Endodermal cell (in vitro differentiated cells): ENCODE data around the gene PLEKHG2. TPM values are rescaled to one million over a fixed set of nuclear protein-coding genes. Genes with fewer than 3 reads are reported as not detected.

Source experiments
- DNase-seq: peaks from one replicate; pipeline ENCODE4 v3.0.0-alpha.2; 2017
- H3K27ac ChIP-seq: 2 replicates; pipeline ENCODE4 v1.5.1; 2013; ENCODE audit warnings: mild to moderate bottlenecking, low read depth, low read length, moderate library complexity
- H3K27me3 ChIP-seq: 2 replicates; pipeline ENCODE4 v1.6.1; 2013; ENCODE audit warnings: mild to moderate bottlenecking, low read length, moderate library complexity; ENCODE audit not compliant: insufficient read depth, control insufficient read depth, poor library complexity, severe bottlenecking
- H3K36me3 ChIP-seq: 2 replicates; pipeline ENCODE4 v1.7.0; 2013; ENCODE audit warnings: mild to moderate bottlenecking, low read length, moderate library complexity; ENCODE audit not compliant: control insufficient read depth, insufficient read depth
- H3K4me1 ChIP-seq: one replicate; pipeline ENCODE4 v1.7.0; 2013; ENCODE audit warnings: low read length; ENCODE audit not compliant: control insufficient read depth, insufficient read depth
- H3K4me3 ChIP-seq: 2 replicates; pipeline ENCODE4 v1.5.1; 2013; ENCODE audit warnings: mild to moderate bottlenecking, low read length, moderate library complexity
- H3K9ac ChIP-seq: 2 replicates; pipeline ENCODE4 v1.6.1; 2013; ENCODE audit warnings: mild to moderate bottlenecking, low read length, moderate library complexity; ENCODE audit not compliant: poor library complexity, severe bottlenecking; ENCODE audit errors: extremely low read depth
- H3K9me3 ChIP-seq: 2 replicates; pipeline ENCODE4 v1.6.1; 2013; ENCODE audit warnings: mild to moderate bottlenecking, low read length, moderate library complexity; ENCODE audit not compliant: control insufficient read depth
- H3K27ac Mint-ChIP-seq: 2 replicates; pipeline ENCODE4 v1.8.0; 2020; ENCODE audit warnings: mixed read lengths
- H3K27me3 Mint-ChIP-seq: 2 replicates; pipeline ENCODE4 v1.8.0; 2021; ENCODE audit warnings: mild to moderate bottlenecking, mixed read lengths; ENCODE audit not compliant: insufficient read depth
- H3K36me3 Mint-ChIP-seq: 2 replicates; pipeline ENCODE4 v1.8.0; 2020; ENCODE audit warnings: low read depth, mixed read lengths
- H3K4me1 Mint-ChIP-seq: 2 replicates; pipeline ENCODE4 v1.8.0; 2020; ENCODE audit warnings: mixed read lengths
- H3K4me3 Mint-ChIP-seq: 2 replicates; pipeline ENCODE4 v1.8.0; 2020; ENCODE audit warnings: mild to moderate bottlenecking, moderate library complexity, mixed read lengths
- H3K9me3 Mint-ChIP-seq: 2 replicates; pipeline ENCODE4 v1.8.0; 2020; ENCODE audit warnings: mild to moderate bottlenecking, mixed read lengths
- WGBS, 2 experiments: methylation state at CpG; one replicate each; pipeline versions ENCODE4 v1.1.5 to v1.1.7; 2013; ENCODE audit warnings: missing lambda C conversion rate in 2 of 2, mixed read lengths in 1 of 2; ENCODE audit not compliant: insufficient coverage in 1 of 2, insufficient read length in 1 of 2; 5-methylcytosine and 5-hydroxymethylcytosine counted together
- total RNA-seq, 2 donors: library from RNA; stranded (reverse); fragmentation: NEBNext Ultra II Directional in 1 of 2; extraction: Animal tissue kit (Norgen Biotek cat#: 25700) in 1 of 2; gene quantifications; 2 replicates in 1 of 2; 3 replicates in 1 of 2; pipeline ENCODE4 v1.2.1, GENCODE V29; 2021
- TF ChIP-seq, protein P1 (sequence below): fragments of 200-600 bp; sonication (generic); conservative IDR thresholded peaks from 2 replicates; pipeline ENCODE4 v1.5.0; 2021; ENCODE audit warnings: antibody characterized with exemption, mild to moderate bottlenecking

PLEKHG2 gene
- total RNA-seq, 2 donors from 2014 or later, result 127 to 160 TPM

DNA sequence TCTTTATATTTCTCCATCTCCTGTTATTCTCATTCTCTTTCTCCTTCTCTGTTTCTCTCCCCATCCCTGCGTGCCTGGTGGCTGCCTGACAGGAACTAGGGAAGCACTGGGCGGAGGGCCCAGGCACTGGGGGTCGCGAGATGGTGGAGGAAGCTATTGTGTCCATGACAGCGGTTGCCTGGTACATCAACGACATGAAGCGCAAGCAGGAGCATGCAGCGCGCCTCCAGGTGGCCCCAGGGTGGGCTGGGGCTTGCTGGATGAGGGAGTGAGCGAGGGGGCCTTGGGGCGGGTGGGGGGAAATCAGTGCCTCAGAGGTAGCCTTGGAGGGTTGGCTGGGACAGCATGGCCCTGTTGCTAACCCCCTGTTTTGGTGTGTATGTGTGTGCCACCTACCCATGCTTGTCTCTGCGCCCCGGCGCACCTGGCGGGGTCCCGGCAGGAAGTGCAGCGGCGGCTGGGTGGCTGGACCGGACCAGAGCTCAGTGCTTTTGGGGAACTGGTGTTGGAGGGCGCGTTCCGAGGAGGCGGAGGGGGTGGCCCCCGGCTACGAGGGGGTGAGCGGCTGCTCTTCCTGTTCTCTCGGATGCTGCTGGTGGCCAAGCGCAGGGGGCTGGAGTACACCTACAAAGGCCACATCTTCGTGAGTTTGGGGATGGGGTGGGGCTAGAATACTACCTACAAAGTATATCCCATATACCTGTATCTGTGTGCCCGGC is 5.2 kb downstream of the PLEKHG2 start:
- WGBS, 2 experiments, result 97 to 100% methylated on average over 4 to 29 of the region's 30 CpGs
- peaks cover 13% of the 10 kb centered on the region for H3K4me1 Mint-ChIP-seq
- Histone ChIP-seq H3K4me1 (peaks cover 6% of the 10 kb centered on the region), H3K9me3 (no peaks in the 10 kb centered on the region), H3K4me3 (no peak overlapping the region), H3K9ac (no peak overlapping the region), H3K27me3 (no peaks in the 10 kb centered on the region), H3K36me3 (peaks cover 66% of the 10 kb centered on the region), H3K27ac (no peak overlapping the region)
- H3K27me3 Mint-ChIP-seq, result no peaks in the 10 kb centered on the region
- no peak overlapping the region for H3K4me3 Mint-ChIP-seq
- H3K36me3 Mint-ChIP-seq, result peaks cover 62% of the 10 kb centered on the region
- no peak for DNase-seq
- H3K27ac Mint-ChIP-seq, result no peak overlapping the region
- TF ChIP-seq, protein P1, sequence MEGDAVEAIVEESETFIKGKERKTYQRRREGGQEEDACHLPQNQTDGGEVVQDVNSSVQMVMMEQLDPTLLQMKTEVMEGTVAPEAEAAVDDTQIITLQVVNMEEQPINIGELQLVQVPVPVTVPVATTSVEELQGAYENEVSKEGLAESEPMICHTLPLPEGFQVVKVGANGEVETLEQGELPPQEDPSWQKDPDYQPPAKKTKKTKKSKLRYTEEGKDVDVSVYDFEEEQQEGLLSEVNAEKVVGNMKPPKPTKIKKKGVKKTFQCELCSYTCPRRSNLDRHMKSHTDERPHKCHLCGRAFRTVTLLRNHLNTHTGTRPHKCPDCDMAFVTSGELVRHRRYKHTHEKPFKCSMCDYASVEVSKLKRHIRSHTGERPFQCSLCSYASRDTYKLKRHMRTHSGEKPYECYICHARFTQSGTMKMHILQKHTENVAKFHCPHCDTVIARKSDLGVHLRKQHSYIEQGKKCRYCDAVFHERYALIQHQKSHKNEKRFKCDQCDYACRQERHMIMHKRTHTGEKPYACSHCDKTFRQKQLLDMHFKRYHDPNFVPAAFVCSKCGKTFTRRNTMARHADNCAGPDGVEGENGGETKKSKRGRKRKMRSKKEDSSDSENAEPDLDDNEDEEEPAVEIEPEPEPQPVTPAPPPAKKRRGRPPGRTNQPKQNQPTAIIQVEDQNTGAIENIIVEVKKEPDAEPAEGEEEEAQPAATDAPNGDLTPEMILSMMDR, result no peak
- no peaks in the 10 kb centered on the region for H3K9me3 Mint-ChIP-seq

DNA sequence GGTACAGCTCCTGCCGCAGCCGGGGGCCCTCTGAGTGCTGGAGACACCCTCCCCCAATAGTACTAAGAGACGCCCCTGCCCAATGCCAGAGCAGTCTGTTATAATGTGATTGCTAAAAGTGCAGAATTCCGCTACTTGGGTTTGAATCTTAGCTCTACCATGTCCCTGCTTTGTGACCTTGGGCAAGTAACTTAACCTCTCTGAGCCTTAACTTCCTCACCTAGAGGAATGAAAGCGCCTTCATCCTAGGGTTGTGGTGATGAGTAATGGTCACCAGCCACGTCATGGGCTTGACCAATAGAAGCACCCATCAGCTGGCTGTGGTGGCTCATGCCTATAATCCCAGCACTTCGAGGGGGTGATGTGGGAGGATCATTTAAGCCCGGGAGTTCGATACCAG is 6.5 kb downstream of the PLEKHG2 start:
- Histone ChIP-seq H3K27me3 (no peaks in the 10 kb centered on the region), H3K4me3 (no peak overlapping the region), H3K4me1 (peaks cover 6% of the 10 kb centered on the region), H3K36me3 (peaks cover 79% of the 10 kb centered on the region), H3K9me3 (no peaks in the 10 kb centered on the region), H3K9ac (no peak overlapping the region), H3K27ac (no peak overlapping the region)
- TF ChIP-seq, protein P1, result no peak
- 85 to 90% methylated on average over 6 to 9 of the region's 9 CpGs for WGBS, 2 experiments
- peaks cover 12% of the 10 kb centered on the region for H3K4me1 Mint-ChIP-seq
- peaks cover 67% of the 10 kb centered on the region for H3K36me3 Mint-ChIP-seq
- no peaks in the 10 kb centered on the region for H3K9me3 Mint-ChIP-seq
- H3K4me3 Mint-ChIP-seq, result no peak overlapping the region
- no peak overlapping the region for H3K27ac Mint-ChIP-seq
- no peak for DNase-seq
- H3K27me3 Mint-ChIP-seq, result no peaks in the 10 kb centered on the region

DNA sequence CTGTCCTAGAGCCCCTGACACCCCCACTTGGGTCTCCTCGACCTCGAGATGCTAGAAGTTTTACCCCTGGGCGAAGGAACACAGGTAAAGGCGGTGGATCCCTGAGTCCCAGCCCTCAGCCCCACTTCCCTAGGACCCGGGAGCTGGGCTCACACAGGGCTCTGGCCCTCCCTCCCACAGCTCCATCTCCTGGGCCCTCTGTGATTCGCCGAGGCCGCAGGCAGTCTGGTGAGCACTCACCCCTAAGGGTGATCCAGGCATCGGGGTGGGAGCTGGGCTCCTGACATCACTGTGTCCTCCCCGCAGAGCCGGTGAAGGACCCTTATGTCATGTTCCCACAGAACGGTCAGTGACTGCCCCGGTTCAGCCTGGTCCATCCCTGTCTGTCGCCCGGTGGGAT is 8.3 kb downstream of the PLEKHG2 start:
- TF ChIP-seq, protein P1, result no peak
- Histone ChIP-seq H3K27me3 (no peaks in the 10 kb centered on the region), H3K9me3 (no peaks in the 10 kb centered on the region), H3K36me3 (peaks cover 82% of the 10 kb centered on the region), H3K27ac (no peak overlapping the region), H3K4me3 (no peak overlapping the region), H3K9ac (no peak overlapping the region), H3K4me1 (no peaks in the 10 kb centered on the region)
- Mint-ChIP-seq H3K36me3 (peaks cover 65% of the 10 kb centered on the region), H3K27me3 (no peaks in the 10 kb centered on the region), H3K4me3 (no peak overlapping the region), H3K9me3 (no peaks in the 10 kb centered on the region), H3K4me1 (no peaks in the 10 kb centered on the region), H3K27ac (no peak overlapping the region)
- WGBS, 2 experiments, result 91 to 100% methylated on average over 11 to 13 of the region's 15 CpGs
- no peak for DNase-seq
